Parathyroid adenoma (tissue), 2 donors: Measurements from ENCODE around the gene PRR11.

ENCODE experiments used
- H2AFZ ChIP-seq: fragments of 300-600 bp; sonication (generic); one replicate; pipeline ENCODE4 v1.7.0; 2017; ENCODE audit warnings: antibody characterized with exemption, mild to moderate bottlenecking
- H3K27ac ChIP-seq: fragments of 300-600 bp; sonication (generic); one replicate; pipeline ENCODE4 v1.7.0; 2017
- H3K27me3 ChIP-seq: fragments of 300-600 bp; sonication (generic); one replicate; pipeline ENCODE4 v1.7.0; 2017; ENCODE audit warnings: low read length; ENCODE audit not compliant: control insufficient read depth, insufficient read depth
- H3K36me3 ChIP-seq: fragments of 300-600 bp; sonication (generic); one replicate; pipeline ENCODE4 v1.7.0; 2017; ENCODE audit warnings: low read length; ENCODE audit not compliant: control insufficient read depth, insufficient read depth
- H3K4me1 ChIP-seq: fragments of 300-600 bp; sonication (generic); one replicate; pipeline ENCODE4 v1.7.0; 2017; ENCODE audit warnings: control low read depth
- H3K4me2 ChIP-seq: fragments of 300-600 bp; sonication (generic); one replicate; pipeline ENCODE4 v1.7.0; 2017; ENCODE audit warnings: low read length
- H3K4me3 ChIP-seq: fragments of 300-600 bp; sonication (generic); one replicate; pipeline ENCODE4 v1.7.0; 2017; ENCODE audit warnings: low read depth, low read length
- H3K79me2 ChIP-seq: fragments of 300-600 bp; sonication (generic); one replicate; pipeline ENCODE4 v1.7.0; 2017; ENCODE audit warnings: control low read depth
- H3K9ac ChIP-seq: fragments of 300-600 bp; sonication (generic); one replicate; pipeline ENCODE4 v1.7.0; 2017; ENCODE audit warnings: mild to moderate bottlenecking
- H3K9me3 ChIP-seq: fragments of 300-600 bp; sonication (generic); one replicate; pipeline ENCODE4 v1.7.0; 2017; ENCODE audit warnings: low read length; ENCODE audit not compliant: control insufficient read depth
- TF ChIP-seq, protein P1 (sequence below): fragments of 300-600 bp; sonication (generic); IDR thresholded peaks from one replicate; pipeline ENCODE4 v1.7.0; 2017; ENCODE audit warnings: antibody characterized with exemption, mild to moderate bottlenecking
- donor health status: primary hyperparathyroidism.

Gene PRR11

DNA sequence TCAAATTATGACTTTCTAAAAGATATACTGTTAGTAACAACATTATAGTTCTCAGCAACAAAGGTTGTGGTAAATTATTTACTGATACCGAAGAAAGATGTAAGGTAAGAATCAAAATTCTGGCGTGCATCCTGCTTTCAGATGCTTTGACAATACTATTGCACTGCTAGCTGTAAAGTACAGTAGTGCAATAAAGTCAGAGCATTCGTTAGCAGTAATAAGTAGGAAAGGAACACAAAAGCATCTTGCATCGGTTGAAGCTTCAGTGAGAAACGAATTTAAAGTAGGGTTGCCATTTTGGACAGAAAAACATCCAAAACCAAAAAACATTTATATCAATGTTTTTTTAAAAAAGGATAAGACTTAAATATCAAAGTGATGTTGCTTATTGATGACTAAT is 4.5 kb upstream of the PRR11 start:
- Histone ChIP-seq H3K36me3 (no peaks in the 10 kb centered on the region), H2AFZ (no peak overlapping the region), H3K9me3 (no peaks in the 10 kb centered on the region), H3K27ac (no peak overlapping the region), H3K4me3 (no peak overlapping the region), H3K9ac (no peak overlapping the region), H3K4me2 (no peak overlapping the region), H3K4me1 (no peaks in the 10 kb centered on the region), H3K27me3 (no peaks in the 10 kb centered on the region), H3K79me2 (peaks cover 7% of the 10 kb centered on the region)
- TF ChIP-seq, protein P1, sequence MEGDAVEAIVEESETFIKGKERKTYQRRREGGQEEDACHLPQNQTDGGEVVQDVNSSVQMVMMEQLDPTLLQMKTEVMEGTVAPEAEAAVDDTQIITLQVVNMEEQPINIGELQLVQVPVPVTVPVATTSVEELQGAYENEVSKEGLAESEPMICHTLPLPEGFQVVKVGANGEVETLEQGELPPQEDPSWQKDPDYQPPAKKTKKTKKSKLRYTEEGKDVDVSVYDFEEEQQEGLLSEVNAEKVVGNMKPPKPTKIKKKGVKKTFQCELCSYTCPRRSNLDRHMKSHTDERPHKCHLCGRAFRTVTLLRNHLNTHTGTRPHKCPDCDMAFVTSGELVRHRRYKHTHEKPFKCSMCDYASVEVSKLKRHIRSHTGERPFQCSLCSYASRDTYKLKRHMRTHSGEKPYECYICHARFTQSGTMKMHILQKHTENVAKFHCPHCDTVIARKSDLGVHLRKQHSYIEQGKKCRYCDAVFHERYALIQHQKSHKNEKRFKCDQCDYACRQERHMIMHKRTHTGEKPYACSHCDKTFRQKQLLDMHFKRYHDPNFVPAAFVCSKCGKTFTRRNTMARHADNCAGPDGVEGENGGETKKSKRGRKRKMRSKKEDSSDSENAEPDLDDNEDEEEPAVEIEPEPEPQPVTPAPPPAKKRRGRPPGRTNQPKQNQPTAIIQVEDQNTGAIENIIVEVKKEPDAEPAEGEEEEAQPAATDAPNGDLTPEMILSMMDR = no peak

DNA sequence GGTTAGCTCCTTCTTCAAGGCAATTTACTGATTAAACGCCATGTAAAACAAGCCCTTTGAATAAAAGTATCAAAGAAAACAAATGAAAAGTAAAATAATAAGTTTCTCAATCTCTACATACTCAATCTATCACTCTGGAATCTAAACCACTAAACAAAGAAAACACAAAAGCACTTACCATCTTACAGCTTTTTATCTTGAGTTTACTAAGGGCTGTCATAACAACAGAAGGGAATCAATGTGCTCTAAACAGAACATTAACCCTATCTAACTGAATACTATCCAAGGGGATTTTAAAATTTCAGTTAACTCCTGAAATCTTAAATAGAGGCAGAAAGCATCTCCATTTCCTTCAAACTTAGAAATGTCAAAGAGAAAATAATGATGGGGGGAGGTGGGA is 4.0 kb upstream of the PRR11 start:
- H3K9ac ChIP-seq = no peak overlapping the region

DNA sequence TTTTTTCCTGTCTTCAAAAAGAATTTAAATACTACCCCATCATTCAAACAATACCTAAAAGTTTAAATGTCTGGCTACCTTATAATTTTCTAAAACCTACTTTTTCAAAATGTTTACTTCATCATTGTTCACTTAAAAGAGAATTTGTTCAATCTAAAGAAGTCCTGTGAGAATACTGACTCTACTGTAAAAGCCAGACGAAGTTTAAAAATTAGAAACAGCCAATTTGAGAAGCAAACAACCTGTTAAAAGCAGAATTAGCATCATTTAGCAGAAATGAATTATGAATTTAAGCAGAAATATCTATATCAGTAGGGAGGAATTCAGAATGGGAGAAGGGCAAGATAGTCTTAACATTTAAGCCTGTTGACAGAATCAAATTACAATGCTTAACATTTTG is 2.6 kb upstream of the PRR11 start:
- no peak overlapping the region for H3K9ac ChIP-seq
- no peaks in the 10 kb centered on the region for H3K9me3 ChIP-seq
- H2AFZ ChIP-seq = no peak overlapping the region
- H3K4me3 ChIP-seq = no peak overlapping the region
- no peaks in the 10 kb centered on the region for H3K36me3 ChIP-seq
- no peaks in the 10 kb centered on the region for H3K27me3 ChIP-seq
- H3K4me2 ChIP-seq = no peak overlapping the region
- H3K79me2 ChIP-seq = peaks cover 4% of the 10 kb centered on the region
- no peak overlapping the region for H3K27ac ChIP-seq
- H3K4me1 ChIP-seq = no peaks in the 10 kb centered on the region
- TF ChIP-seq, protein P1 = no peak

More for the DNA sequence above, 4.0 kb upstream of the PRR11 start:
- Histone ChIP-seq H3K79me2 (peaks cover 6% of the 10 kb centered on the region), H3K4me1 (no peaks in the 10 kb centered on the region), H3K27me3 (no peaks in the 10 kb centered on the region), H3K4me3 (no peak overlapping the region), H3K9me3 (no peaks in the 10 kb centered on the region), H3K27ac (no peak overlapping the region), H3K36me3 (no peaks in the 10 kb centered on the region), H3K4me2 (no peak overlapping the region), H2AFZ (no peak overlapping the region)
- TF ChIP-seq, protein P1 = no peak

DNA sequence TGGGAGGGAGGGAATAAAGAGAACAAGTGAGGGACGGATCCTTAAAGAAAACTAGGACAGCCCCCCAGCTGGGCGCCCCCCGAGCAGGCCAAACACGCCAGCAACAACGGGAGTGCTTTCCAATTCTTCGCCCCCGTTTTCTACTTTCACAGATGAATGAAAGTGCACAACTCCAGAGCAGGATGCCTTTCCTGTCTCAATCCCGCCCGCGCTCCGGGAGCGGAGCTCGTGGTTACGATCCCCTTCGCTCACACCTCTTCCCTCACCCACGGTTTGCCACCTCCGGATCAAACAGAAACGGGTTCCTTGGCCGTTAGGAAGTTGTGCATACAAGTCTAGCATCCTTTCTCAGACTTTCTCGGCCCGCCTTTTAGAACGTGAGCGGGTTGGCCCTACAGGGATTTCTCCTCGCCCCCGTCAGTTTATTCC is 1.2 kb upstream of the PRR11 start:
- Histone ChIP-seq H3K27me3 (no peaks in the 10 kb centered on the region), H3K9ac (peak overlapping the region; percentile 28), H2AFZ (peak overlapping the region; percentile 85), H3K4me1 (no peaks in the 10 kb centered on the region), H3K27ac (peak overlapping the region; percentile 87), H3K36me3 (no peaks in the 10 kb centered on the region), H3K4me3 (peak overlapping the region; percentile 87), H3K79me2 (peaks cover 4% of the 10 kb centered on the region), H3K9me3 (no peaks in the 10 kb centered on the region), H3K4me2 (peak overlapping the region; percentile 63)
- TF ChIP-seq, protein P1 = no peak

DNA sequence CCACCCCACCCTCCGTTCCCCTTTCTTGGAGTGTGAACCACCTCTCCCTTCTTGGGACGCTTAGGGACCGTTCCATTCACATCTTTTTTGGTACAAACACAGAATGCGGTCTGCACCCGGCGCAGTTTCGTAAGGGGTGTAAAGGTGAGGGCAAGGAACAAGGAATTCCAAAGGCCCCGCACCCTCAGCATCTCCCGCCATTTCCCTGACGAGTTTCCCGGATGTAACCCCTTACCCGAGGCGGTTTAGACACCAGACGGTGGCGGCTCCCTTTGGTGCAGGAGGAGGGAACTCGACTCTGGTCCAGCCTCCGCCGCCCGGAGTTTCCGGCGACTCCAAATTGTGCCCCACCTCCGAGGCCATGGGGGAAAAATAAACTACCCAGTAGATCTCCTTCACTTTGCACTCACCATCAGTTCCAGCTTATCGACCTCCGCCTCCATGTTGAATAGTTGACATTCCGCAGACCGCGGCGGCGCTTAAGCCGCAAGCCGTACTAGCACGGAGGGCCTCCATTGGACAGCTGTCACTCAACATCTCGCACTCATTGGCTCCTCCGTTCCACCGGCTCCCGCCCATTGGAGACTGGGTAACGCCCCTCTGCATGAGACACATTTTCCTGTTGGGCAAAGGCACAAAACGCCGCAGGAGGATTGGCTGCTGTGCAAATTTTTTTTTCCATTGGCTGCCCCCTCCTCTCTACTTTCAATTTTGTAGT is 666 bp upstream of the PRR11 start, which contains the start of gene SKA2:
Gene SKA2 (minus strand): TSS at position 466 of the 718 bp plus-strand sequence. CDS start 23 bp downstream, at position 443.
- TF ChIP-seq, protein P1 = no peak

More for the DNA sequence above, 666 bp upstream of the PRR11 start, which contains the start of gene SKA2:
- peak within 1 kb of the TSS; percentile 87 for H3K27ac ChIP-seq
- H2AFZ ChIP-seq = peak within 1 kb of the TSS; percentile 85
- H3K4me2 ChIP-seq = peak within 1 kb of the TSS; percentile 76
- no peaks in the 10 kb centered on the region for H3K27me3 ChIP-seq
- no peaks in the 10 kb centered on the region for H3K4me1 ChIP-seq
- peaks cover 4% of the 10 kb centered on the region for H3K79me2 ChIP-seq
- H3K9ac ChIP-seq = peak within 1 kb of the TSS; percentile 28
- H3K36me3 ChIP-seq = no peaks in the 10 kb centered on the region
- H3K9me3 ChIP-seq = no peaks in the 10 kb centered on the region
- peak within 1 kb of the TSS; percentile 87 for H3K4me3 ChIP-seq
